ENCODE measurements around the gene SLC19A1.
A peak's percentile ranks its signal among the peaks of the same experiment; 100 is the strongest.

SLC19A1 gene

GRCh38 chr21:45485686-45486442 is 56.4 kb downstream of the SLC19A1 start:
- Histone ChIP-seq H2AK5ac (ENCODE audit: low read length, severe bottlenecking) (no peak overlapping the region), H3K4me1 (ENCODE audit: control insufficient read depth, insufficient read depth, low read depth, low read length) (peaks cover 31% of the 10 kb centered on the region), H2BK120ac (ENCODE audit: low read depth, low read length) (no peak overlapping the region), H3K27ac (ENCODE audit: low read length, poor library complexity, severe bottlenecking) (no peak overlapping the region), H2BK15ac (ENCODE audit: low read depth, poor library complexity, severe bottlenecking) (no peak overlapping the region), H3K14ac (ENCODE audit: low read length in 2 of 2) (no peak overlapping the region), H3K4me2 (ENCODE audit: low read length, poor library complexity, severe bottlenecking) (no peak overlapping the region), H2BK5ac (ENCODE audit: low read depth, low read length, poor library complexity, severe bottlenecking) (no peak overlapping the region), H3K4ac (ENCODE audit: low read depth in 1 of 2, low read length in 2 of 2) (no peak overlapping the region), H3K23ac (ENCODE audit: low read length in 2 of 2) (no peak overlapping the region), H3K9ac (ENCODE audit: low read length) (no peak overlapping the region), H4K91ac (ENCODE audit: low read length) (no peak overlapping the region), H3K36me3 (ENCODE audit: control insufficient read depth in 1 of 2, insufficient read depth in 2 of 2, low read depth in 1 of 2, low read length in 2 of 2) (peaks cover 55 to 85% of the 10 kb centered on the region in 2 experiments), H3K79me1 (replicated peaks; ENCODE audit: low read length, poor library complexity, severe bottlenecking) (peaks cover 37% of the 10 kb centered on the region), H3K18ac (ENCODE audit: low read depth in 1 of 2, low read length in 2 of 2) (no peak overlapping the region), H3K9me3 (ENCODE audit: control insufficient read depth, low read length) (no peaks in the 10 kb centered on the region), H3K27me3 (ENCODE audit: control insufficient read depth in 1 of 2, insufficient read depth in 1 of 2, low read length in 2 of 2) (no peaks in the 10 kb centered on the region), H2BK12ac (ENCODE audit: low read length in 2 of 2) (peak overlapping the region in 1 of 2 experiments; percentile 16), H3K4me3 (ENCODE audit: insufficient read depth in 1 of 2, low read depth in 1 of 2, low read length in 2 of 2) (no peak overlapping the region), H2AFZ (ENCODE audit: low read depth, low read length) (no peak overlapping the region), H4K8ac (ENCODE audit: low read length) (peak overlapping the region; percentile 19)
- no peak for DNase-seq
- 95% methylated on average over 25 of the region's 25 CpGs for WGBS

DNA sequence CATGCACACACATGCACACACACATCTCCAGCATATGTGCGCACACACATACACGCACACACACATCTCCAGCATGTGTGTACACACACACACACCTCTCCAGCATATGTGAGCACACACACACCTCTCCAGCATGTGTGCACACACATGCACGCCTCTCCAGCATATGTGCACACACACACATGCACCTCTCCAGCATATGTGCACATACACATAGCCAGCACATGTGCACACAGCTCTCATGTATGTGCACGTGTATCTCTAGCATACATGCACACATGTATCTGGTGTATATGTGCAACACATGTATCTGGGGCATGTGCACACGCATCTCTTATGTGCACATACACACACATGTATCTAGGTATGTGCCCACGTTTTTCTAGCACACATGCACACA is 57.9 kb downstream of the SLC19A1 start:
- Histone ChIP-seq H3K18ac (ENCODE audit: low read depth in 1 of 2, low read length in 2 of 2) (no peak overlapping the region), H2BK120ac (ENCODE audit: low read depth, low read length) (no peak overlapping the region), H3K27me3 (ENCODE audit: control insufficient read depth in 1 of 2, insufficient read depth in 1 of 2, low read length in 2 of 2) (no peaks in the 10 kb centered on the region), H4K91ac (ENCODE audit: low read length) (no peak overlapping the region), H2BK5ac (ENCODE audit: low read depth, low read length, poor library complexity, severe bottlenecking) (no peak overlapping the region), H2AK5ac (ENCODE audit: low read length, severe bottlenecking) (no peak overlapping the region), H3K79me1 (replicated peaks; ENCODE audit: low read length, poor library complexity, severe bottlenecking) (peaks cover 40% of the 10 kb centered on the region), H3K9me3 (ENCODE audit: control insufficient read depth, low read length) (no peaks in the 10 kb centered on the region), H3K23ac (ENCODE audit: low read length in 2 of 2) (no peak overlapping the region), H3K27ac (ENCODE audit: low read length, poor library complexity, severe bottlenecking) (no peak overlapping the region), H3K4me2 (ENCODE audit: low read length, poor library complexity, severe bottlenecking) (no peak overlapping the region), H2BK12ac (ENCODE audit: low read length in 2 of 2) (no peak overlapping the region), H3K9ac (ENCODE audit: low read length) (no peak overlapping the region), H3K4ac (ENCODE audit: low read depth in 1 of 2, low read length in 2 of 2) (no peak overlapping the region), H3K14ac (ENCODE audit: low read length in 2 of 2) (no peak overlapping the region), H2BK15ac (ENCODE audit: low read depth, poor library complexity, severe bottlenecking) (no peak overlapping the region), H3K36me3 (ENCODE audit: control insufficient read depth in 1 of 2, insufficient read depth in 2 of 2, low read depth in 1 of 2, low read length in 2 of 2) (peaks cover 60 to 88% of the 10 kb centered on the region in 2 experiments), H2AFZ (ENCODE audit: low read depth, low read length) (no peak overlapping the region), H3K4me1 (ENCODE audit: control insufficient read depth, insufficient read depth, low read depth, low read length) (peaks cover 23% of the 10 kb centered on the region), H4K8ac (ENCODE audit: low read length) (no peak overlapping the region), H3K4me3 (ENCODE audit: insufficient read depth in 1 of 2, low read depth in 1 of 2, low read length in 2 of 2) (no peak overlapping the region)
- DNase-seq, result no peak
- WGBS, result 95% methylated on average over 5 of the region's 6 CpGs

DNA sequence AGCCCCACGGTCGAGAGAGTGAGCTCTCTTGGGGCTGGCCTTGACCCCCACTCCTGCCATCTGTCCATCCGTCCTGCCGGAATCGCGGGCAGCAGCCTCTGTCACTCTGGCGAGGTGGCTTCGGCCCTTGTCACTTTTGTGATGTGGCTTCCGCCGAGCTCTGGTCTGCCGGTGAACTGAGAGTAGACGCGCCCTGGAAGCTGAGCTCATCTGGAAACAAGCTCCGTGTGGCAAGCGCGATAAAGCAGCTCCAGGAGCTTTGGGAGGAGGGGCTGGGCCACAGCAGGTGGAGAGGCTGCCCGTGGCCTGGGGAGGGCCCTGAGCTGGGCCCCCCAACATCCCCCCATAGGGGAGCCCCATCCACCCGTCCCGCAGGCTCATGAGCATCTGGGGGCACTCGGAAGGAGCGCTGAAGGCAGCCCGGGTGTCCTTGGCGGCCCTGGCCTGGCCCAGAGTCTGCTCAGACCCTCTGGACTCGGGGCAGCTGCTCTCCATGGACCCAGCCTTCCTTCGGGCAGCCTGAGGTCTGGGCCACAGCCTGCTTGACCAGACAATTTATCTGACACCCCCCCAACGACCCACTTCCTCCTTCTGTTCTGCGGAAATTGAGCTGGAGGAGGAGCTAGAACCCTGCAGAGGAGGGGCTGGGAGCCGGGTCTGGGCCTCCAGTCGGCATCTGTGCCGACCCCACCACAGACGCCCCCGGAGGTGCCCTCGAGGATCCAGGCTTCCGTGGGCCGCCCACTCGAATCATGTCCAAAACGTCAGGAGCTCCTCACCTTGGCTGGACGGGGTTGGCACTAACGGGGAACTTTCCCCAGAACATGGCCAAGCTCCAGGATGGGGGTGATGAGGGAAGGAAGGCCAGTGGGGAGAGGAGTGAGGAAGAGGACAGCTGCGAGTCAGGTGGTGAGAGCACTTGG is 59.1 kb downstream of the SLC19A1 start:
- WGBS, result 94% methylated on average over 34 of the region's 40 CpGs
- Histone ChIP-seq H3K4me1 (ENCODE audit: control insufficient read depth, insufficient read depth, low read depth, low read length) (peaks cover 12% of the 10 kb centered on the region), H2BK5ac (ENCODE audit: low read depth, low read length, poor library complexity, severe bottlenecking) (no peak overlapping the region), H3K9ac (ENCODE audit: low read length) (no peak overlapping the region), H3K18ac (ENCODE audit: low read depth in 1 of 2, low read length in 2 of 2) (no peak overlapping the region), H3K9me3 (ENCODE audit: control insufficient read depth, low read length) (no peaks in the 10 kb centered on the region), H2AFZ (ENCODE audit: low read depth, low read length) (no peak overlapping the region), H3K27me3 (ENCODE audit: control insufficient read depth in 1 of 2, insufficient read depth in 1 of 2, low read length in 2 of 2) (no peaks in the 10 kb centered on the region), H3K4me2 (ENCODE audit: low read length, poor library complexity, severe bottlenecking) (no peak overlapping the region), H2BK15ac (ENCODE audit: low read depth, poor library complexity, severe bottlenecking) (no peak overlapping the region), H2BK12ac (ENCODE audit: low read length in 2 of 2) (no peak overlapping the region), H3K27ac (ENCODE audit: low read length, poor library complexity, severe bottlenecking) (no peak overlapping the region), H2BK120ac (ENCODE audit: low read depth, low read length) (no peak overlapping the region), H3K23ac (ENCODE audit: low read length in 2 of 2) (no peak overlapping the region), H3K36me3 (ENCODE audit: control insufficient read depth in 1 of 2, insufficient read depth in 2 of 2, low read depth in 1 of 2, low read length in 2 of 2) (peaks cover 64 to 89% of the 10 kb centered on the region in 2 experiments), H3K4ac (ENCODE audit: low read depth in 1 of 2, low read length in 2 of 2) (no peak overlapping the region), H3K4me3 (ENCODE audit: insufficient read depth in 1 of 2, low read depth in 1 of 2, low read length in 2 of 2) (no peak overlapping the region), H3K79me1 (replicated peaks; ENCODE audit: low read length, poor library complexity, severe bottlenecking) (peaks cover 40% of the 10 kb centered on the region), H3K14ac (ENCODE audit: low read length in 2 of 2) (no peak overlapping the region), H2AK5ac (ENCODE audit: low read length, severe bottlenecking) (no peak overlapping the region), H4K91ac (ENCODE audit: low read length) (no peak overlapping the region), H4K8ac (ENCODE audit: low read length) (no peak overlapping the region)
- DNase-seq, result no peak

Data from mesenchymal stem cell (in vitro differentiated cells and primary cell).